Measurements from ENCODE around the gene YIPF7. TPM values are rescaled to one million over a fixed set of nuclear protein-coding genes. Genes with fewer than 3 reads are reported as not detected.

YIPF7 gene
- total and polyA plus RNA-seq, 2 donors (not counting 1 experiment from before 2014, with no cell fraction given): not detected

DNA sequence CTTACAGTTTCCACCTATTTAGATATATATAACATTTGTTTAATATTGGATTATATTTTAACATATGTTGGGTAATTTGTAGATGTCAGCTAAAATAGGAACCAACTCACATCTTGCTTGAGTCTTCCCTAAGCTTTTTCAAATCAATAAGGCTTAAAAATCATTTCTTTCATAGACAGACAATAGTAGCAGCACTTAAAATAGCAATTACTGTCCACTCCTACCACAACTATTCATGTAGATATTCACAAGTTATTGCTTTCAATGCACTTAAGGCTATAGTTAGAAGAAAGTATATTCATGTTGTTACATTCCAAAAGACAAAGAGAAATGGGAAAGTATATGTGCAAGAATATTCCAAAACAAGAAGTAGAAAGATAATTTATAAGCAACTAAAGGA lies 71.2 kb downstream of the YIPF7 start:
- no peak overlapping the region for H3K9ac ChIP-seq (ENCODE audit: insufficient read depth, low read length)
- H3K4me1 ChIP-seq (ENCODE audit: control insufficient read depth, extremely low read depth, insufficient read depth, low read length): no peaks in the 10 kb centered on the region
- no peak overlapping the region for H2AFZ ChIP-seq (ENCODE audit: low read length)
- no peak overlapping the region for H3K4me3 ChIP-seq (replicated peaks in 1 of 4; ENCODE audit: control extremely low read depth in 1 of 4, insufficient read depth in 1 of 4, low read depth in 3 of 4, low read length in 4 of 4)
- no peaks in the 10 kb centered on the region for H4K20me1 ChIP-seq (ENCODE audit: control insufficient read depth, extremely low read depth, insufficient read depth, low read length)
- TF ChIP-seq, protein P1, sequence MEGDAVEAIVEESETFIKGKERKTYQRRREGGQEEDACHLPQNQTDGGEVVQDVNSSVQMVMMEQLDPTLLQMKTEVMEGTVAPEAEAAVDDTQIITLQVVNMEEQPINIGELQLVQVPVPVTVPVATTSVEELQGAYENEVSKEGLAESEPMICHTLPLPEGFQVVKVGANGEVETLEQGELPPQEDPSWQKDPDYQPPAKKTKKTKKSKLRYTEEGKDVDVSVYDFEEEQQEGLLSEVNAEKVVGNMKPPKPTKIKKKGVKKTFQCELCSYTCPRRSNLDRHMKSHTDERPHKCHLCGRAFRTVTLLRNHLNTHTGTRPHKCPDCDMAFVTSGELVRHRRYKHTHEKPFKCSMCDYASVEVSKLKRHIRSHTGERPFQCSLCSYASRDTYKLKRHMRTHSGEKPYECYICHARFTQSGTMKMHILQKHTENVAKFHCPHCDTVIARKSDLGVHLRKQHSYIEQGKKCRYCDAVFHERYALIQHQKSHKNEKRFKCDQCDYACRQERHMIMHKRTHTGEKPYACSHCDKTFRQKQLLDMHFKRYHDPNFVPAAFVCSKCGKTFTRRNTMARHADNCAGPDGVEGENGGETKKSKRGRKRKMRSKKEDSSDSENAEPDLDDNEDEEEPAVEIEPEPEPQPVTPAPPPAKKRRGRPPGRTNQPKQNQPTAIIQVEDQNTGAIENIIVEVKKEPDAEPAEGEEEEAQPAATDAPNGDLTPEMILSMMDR (conservative IDR thresholded peaks at IDR 0.05 in 1 of 2, IDR thresholded peaks at IDR 0.05 in 1 of 2; ENCODE audit: low read depth in 1 of 2, low read length in 2 of 2): no peak
- TF ChIP-seq EZH2 (IDR thresholded peaks at IDR 0.05; ENCODE audit: low read length, missing control alignments): no peak
- no peaks in the 10 kb centered on the region for H3K36me3 ChIP-seq (ENCODE audit: control insufficient read depth, insufficient read depth, low read length)
- H3K9me3 ChIP-seq (ENCODE audit: control insufficient read depth, insufficient read depth, low read depth, low read length): no peaks in the 10 kb centered on the region
- no peaks in the 10 kb centered on the region for H3K27me3 ChIP-seq (ENCODE audit: control insufficient read depth, insufficient read depth, low read length)
- no peak overlapping the region for H3K4me2 ChIP-seq (ENCODE audit: extremely low read depth, insufficient read depth, low read length)
- no peak for DNase-seq (ENCODE audit: low read depth in 2 of 2)
- no peaks in the 10 kb centered on the region for H3K79me2 ChIP-seq (ENCODE audit: control insufficient read depth, insufficient read depth, low read length)
- no peak overlapping the region for H3K27ac ChIP-seq (ENCODE audit: insufficient read depth, low read length)

- no peak overlapping the region for H3K4me3 ChIP-seq (replicated peaks in 1 of 4; ENCODE audit: control extremely low read depth in 1 of 4, insufficient read depth in 1 of 4, low read depth in 3 of 4, low read length in 4 of 4)
- no peak overlapping the region for H3K27ac ChIP-seq (ENCODE audit: insufficient read depth, low read length)
- H3K36me3 ChIP-seq (ENCODE audit: control insufficient read depth, insufficient read depth, low read length): no peaks in the 10 kb centered on the region
- H3K79me2 ChIP-seq (ENCODE audit: control insufficient read depth, insufficient read depth, low read length): no peaks in the 10 kb centered on the region
- H3K4me1 ChIP-seq (ENCODE audit: control insufficient read depth, extremely low read depth, insufficient read depth, low read length): no peaks in the 10 kb centered on the region
- H2AFZ ChIP-seq (ENCODE audit: low read length): no peak overlapping the region
- H3K9me3 ChIP-seq (ENCODE audit: control insufficient read depth, insufficient read depth, low read depth, low read length): no peaks in the 10 kb centered on the region
- H4K20me1 ChIP-seq (ENCODE audit: control insufficient read depth, extremely low read depth, insufficient read depth, low read length): no peaks in the 10 kb centered on the region
- no peak overlapping the region for H3K4me2 ChIP-seq (ENCODE audit: extremely low read depth, insufficient read depth, low read length)
- no peak for DNase-seq (ENCODE audit: low read depth in 2 of 2)
- H3K9ac ChIP-seq (ENCODE audit: insufficient read depth, low read length): no peak overlapping the region
- H3K27me3 ChIP-seq (ENCODE audit: control insufficient read depth, insufficient read depth, low read length): no peaks in the 10 kb centered on the region
- TF ChIP-seq, protein P1 (conservative IDR thresholded peaks at IDR 0.05 in 1 of 2, IDR thresholded peaks at IDR 0.05 in 1 of 2; ENCODE audit: low read depth in 1 of 2, low read length in 2 of 2): no peak
- TF ChIP-seq EZH2 (IDR thresholded peaks at IDR 0.05; ENCODE audit: low read length, missing control alignments): no peak
These were observed 72.5 kb downstream of the YIPF7 start for GRCh38 chr4:44578954-44579353.

Other genes starting within 250 kb of the YIPF7 start
- gene KCTD8, start 202.8 kb downstream of the YIPF7 start, total RNA-seq: under 0.01 TPM in 1 of 2 replicates, not detected in the other
- gene KCTD8, start 202.8 kb downstream of the YIPF7 start, polyA plus RNA-seq: 0.09 and 0.19 TPM in 2 replicates
- 12.1 and 13.9 TPM in 2 replicates for gene GUF1, start 26.8 kb upstream of the YIPF7 start, total RNA-seq
- gene GUF1, start 26.8 kb upstream of the YIPF7 start, polyA plus RNA-seq: 18.3 and 20.9 TPM in 2 replicates
- gene GNPDA2, start 74.9 kb upstream of the YIPF7 start, total RNA-seq: 16.4 and 23.1 TPM in 2 replicates
- gene GNPDA2, start 74.9 kb upstream of the YIPF7 start, polyA plus RNA-seq: 22.0 and 31.6 TPM in 2 replicates

All from fibroblast of lung (primary cell).